CD8-positive, alpha-beta memory T cell (primary cell): ENCODE measurements around the gene PPHLN1. TPM values are rescaled to one million over a fixed set of nuclear protein-coding genes. Genes with fewer than 3 reads are reported as not detected.
"Not testable (repeated sequence)": the region's sequence is repeated elsewhere in the genome, so short reads cannot be mapped to it uniquely, and the experiment has no call there.

ENCODE experiments used
- CTCF ChIA-PET: fragments of 350-600 bp; sonication (Branson Sonifier 250); formaldehyde crosslinking; loops from one replicate; lab custom pipeline; 2021; ENCODE audit warnings: antibody characterized with exemption; lab: Charles Lee
- POLR2A ChIA-PET: fragments of 350-600 bp; sonication (Branson Sonifier 250); formaldehyde crosslinking; loops from one replicate; lab custom pipeline; 2021; ENCODE audit warnings: antibody characterized with exemption; lab: Charles Lee
- DNase-seq, 5 donors: peaks; one replicate each; pipeline versions ENCODE4 v3.0.0 to v3.0.0-alpha.2; 2020 to 2022; ENCODE audit warnings: mixed read lengths in 1 of 5
- H3K27ac ChIP-seq: one replicate; pipeline ENCODE4 v1.7.0; 2013; ENCODE audit warnings: low read depth, mild to moderate bottlenecking, low read length, moderate library complexity
- H3K27me3 ChIP-seq: 2 replicates; pipeline ENCODE4 v1.7.0; 2013; ENCODE audit warnings: low read length, mild to moderate bottlenecking; ENCODE audit not compliant: insufficient read depth, poor library complexity, severe bottlenecking
- H3K36me3 ChIP-seq: 2 replicates; pipeline ENCODE4 v1.7.0; 2013; ENCODE audit warnings: mild to moderate bottlenecking, low read length, moderate library complexity; ENCODE audit not compliant: insufficient read depth
- H3K4me1 ChIP-seq: 2 replicates; pipeline ENCODE4 v1.7.0; 2013; ENCODE audit warnings: mild to moderate bottlenecking, low read length, moderate library complexity; ENCODE audit not compliant: insufficient read depth
- H3K4me3 ChIP-seq: 2 replicates; pipeline ENCODE4 v1.7.0; 2013; ENCODE audit warnings: mild to moderate bottlenecking, low read length
- H3K9me3 ChIP-seq: 2 replicates; pipeline ENCODE4 v1.7.0; 2013; ENCODE audit warnings: mild to moderate bottlenecking, low read length
- H3K27ac Mint-ChIP-seq, 8 donors: one replicate each; pipeline ENCODE4 v1.8.0; 2020 to 2021; ENCODE audit warnings: mixed read lengths in 8 of 8, mild to moderate bottlenecking in 6 of 8, inconsistent platforms in 3 of 8, moderate library complexity in 3 of 8
- H3K27me3 Mint-ChIP-seq, 2 donors: one replicate each; pipeline ENCODE4 v1.8.0; 2020 to 2021; ENCODE audit warnings: mixed read lengths in 2 of 2, mild to moderate bottlenecking in 1 of 2, moderate library complexity in 1 of 2
- H3K36me3 Mint-ChIP-seq, 3 donors: one replicate each; pipeline ENCODE4 v1.8.0; 2020 to 2021; ENCODE audit warnings: mixed read lengths in 3 of 3, inconsistent platforms in 1 of 3, mild to moderate bottlenecking in 1 of 3
- H3K4me1 Mint-ChIP-seq, 3 donors: one replicate each; pipeline ENCODE4 v1.8.0; 2020 to 2021; ENCODE audit warnings: mixed read lengths in 3 of 3, inconsistent platforms in 1 of 3, mild to moderate bottlenecking in 1 of 3
- H3K4me3 Mint-ChIP-seq, 7 donors: one replicate each; pipeline ENCODE4 v1.8.0; 2020 to 2021; ENCODE audit warnings: mixed read lengths in 7 of 7, mild to moderate bottlenecking in 6 of 7, moderate library complexity in 4 of 7, inconsistent platforms in 2 of 7
- H3K9me3 Mint-ChIP-seq, 5 donors: one replicate each; pipeline ENCODE4 v1.8.0; 2020 to 2022; ENCODE audit warnings: mixed read lengths in 5 of 5, mild to moderate bottlenecking in 3 of 5, moderate library complexity in 2 of 5, inconsistent platforms in 1 of 5
- polyA plus RNA-seq: library from polyadenylated mRNA; unstranded; fragments of 300-500 nt; fragmentation: Illumina TruSeq; gene quantifications from one replicate; pipeline ENCODE4 v1.2.3, GENCODE V29; 2021
- total RNA-seq, 2 experiments: library from RNA; stranded (reverse); gene quantifications; one replicate each; pipeline ENCODE4 v1.2.3, GENCODE V29; 2021

The PPHLN1 gene
- total and polyA plus RNA-seq, 3 experiments from 2014 or later, result 75.8 to 151 (median 76.3) TPM

DNA sequence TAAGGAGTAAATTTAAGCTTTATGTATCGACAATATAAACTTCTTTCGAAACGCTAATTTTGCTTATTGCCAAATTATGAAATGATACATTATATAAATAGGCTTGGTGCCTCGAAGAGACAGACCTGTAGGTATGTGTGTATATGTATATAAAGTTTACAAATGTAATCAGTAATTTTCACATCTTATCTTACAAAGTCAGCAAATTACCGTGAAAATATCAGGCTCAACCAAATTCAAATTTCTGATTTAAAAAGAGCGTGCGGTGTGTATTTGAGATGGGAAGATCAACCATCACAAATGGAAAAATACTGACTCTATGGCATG, 678 bp upstream of the PPHLN1 start:
- H3K4me3 Mint-ChIP-seq, result peak overlapping the region; percentile 93 to 100 (median 98)
- H3K36me3 Mint-ChIP-seq, result peaks cover 4 to 53% (median 7%) of the 10 kb centered on the region in 3 donors
- H3K27ac ChIP-seq, result peak overlapping the region; percentile 88
- H3K36me3 ChIP-seq, result no peaks in the 10 kb centered on the region
- no peaks in the 10 kb centered on the region for H3K9me3 Mint-ChIP-seq
- ChIA-PET CTCF (no interaction called here), POLR2A (interaction anchor here (1.1 kb wide), 1 partner anchor 87 kb away, joined by 4 read pairs; no protein-coding TSS in a partner anchor)
- H3K4me1 ChIP-seq, result peaks cover 44% of the 10 kb centered on the region
- H3K27ac Mint-ChIP-seq, result peak overlapping the region; percentile 95 to 99 (median 98)
- H3K4me1 Mint-ChIP-seq, result peaks cover 44 to 54% (median 47%) of the 10 kb centered on the region in 3 donors
- no peaks in the 10 kb centered on the region for H3K27me3 ChIP-seq
- no peaks in the 10 kb centered on the region for H3K9me3 ChIP-seq
- no peak for DNase-seq
- H3K27me3 Mint-ChIP-seq, result no peaks in the 10 kb centered on the region
- H3K4me3 ChIP-seq, result peak overlapping the region; percentile 92

DNA sequence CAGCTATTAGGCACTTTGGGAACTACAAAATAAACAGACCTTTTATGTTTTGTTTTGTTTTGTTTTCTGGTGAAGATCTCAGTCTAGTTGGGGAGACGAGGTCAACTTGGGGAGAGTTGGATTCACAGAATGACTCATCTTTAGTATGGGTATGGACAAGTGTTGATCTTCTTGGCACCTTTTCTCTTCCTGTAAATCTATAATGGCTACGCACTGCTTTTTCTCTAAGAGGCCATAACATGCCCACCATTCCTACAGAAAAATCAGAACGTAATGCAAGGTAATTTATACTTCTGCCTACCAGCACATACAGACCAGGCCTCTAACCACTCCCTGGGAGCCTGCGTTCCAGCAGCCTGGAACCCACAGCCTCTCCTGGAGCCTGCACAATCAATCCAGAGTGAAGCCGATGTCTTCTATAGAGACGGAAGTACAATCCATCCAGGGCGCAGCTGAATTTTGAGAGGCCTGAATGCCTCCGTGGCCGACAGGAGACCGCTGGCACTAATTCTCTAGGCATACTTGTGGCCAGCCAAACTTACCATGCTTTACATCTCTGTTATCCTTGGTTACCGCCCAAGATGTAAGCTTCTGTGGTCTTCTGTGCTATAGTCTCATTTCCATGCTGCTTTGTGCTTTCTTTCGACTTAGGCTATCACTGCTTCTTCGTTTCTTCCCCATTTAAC, 717 bp downstream of the PPHLN1 start:
- Histone ChIP-seq H3K9me3 (no peaks in the 10 kb centered on the region), H3K4me1 (peaks cover 54% of the 10 kb centered on the region), H3K4me3 (peak overlapping the region; percentile 92), H3K27me3 (no peaks in the 10 kb centered on the region), H3K27ac (peak overlapping the region; percentile 88), H3K36me3 (no peaks in the 10 kb centered on the region)
- peak overlapping the region; percentile 93 to 100 (median 98) for H3K4me3 Mint-ChIP-seq
- H3K27ac Mint-ChIP-seq, result peak overlapping the region; percentile 95 to 99 (median 98)
- peaks cover 0 to 48% (median 2%) of the 10 kb centered on the region in 3 donors for H3K36me3 Mint-ChIP-seq
- H3K9me3 Mint-ChIP-seq, result no peaks in the 10 kb centered on the region
- DNase-seq, result peak in 3 of 5 donors; percentile 19 to 46 (median 31)
- POLR2A ChIA-PET, result interaction anchor here (0.8 to 1.1 kb wide), 2 partner anchors 88 to 173 kb away, joined by 3 to 4 read pairs; no protein-coding TSS in a partner anchor
- no peaks in the 10 kb centered on the region for H3K27me3 Mint-ChIP-seq
- H3K4me1 Mint-ChIP-seq, result peaks cover 58 to 68% (median 60%) of the 10 kb centered on the region in 3 donors
- CTCF ChIA-PET, result no interaction called here

DNA sequence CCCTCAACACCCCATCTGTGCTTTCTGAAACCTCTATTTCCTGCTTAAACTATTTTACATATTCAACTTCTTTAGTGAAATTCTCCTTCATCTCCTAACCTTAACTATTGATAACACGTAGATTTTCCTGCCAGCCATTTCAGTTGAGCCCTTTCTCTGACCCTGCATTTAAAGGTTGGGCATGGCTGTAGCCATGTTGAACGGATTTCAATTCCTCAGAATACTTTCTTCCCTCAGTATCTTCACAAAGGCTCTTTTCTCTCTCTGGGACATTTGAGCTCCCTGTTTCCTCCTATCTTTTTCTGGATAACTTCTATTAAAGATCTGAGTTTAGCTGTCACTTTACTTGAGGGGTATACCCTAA, 1.2 kb downstream of the PPHLN1 start:
- peaks cover 63 to 73% (median 65%) of the 10 kb centered on the region in 3 donors for H3K4me1 Mint-ChIP-seq
- peak overlapping the region; percentile 93 to 100 (median 98) for H3K4me3 Mint-ChIP-seq
- peaks cover 0 to 47% (median 0%) of the 10 kb centered on the region in 3 donors for H3K36me3 Mint-ChIP-seq
- H3K27ac Mint-ChIP-seq, result peak overlapping the region; percentile 95 to 99 (median 98)
- no peaks in the 10 kb centered on the region for H3K27me3 Mint-ChIP-seq
- DNase-seq, result no peak
- CTCF ChIA-PET, result no interaction called here
- Histone ChIP-seq H3K27me3 (no peaks in the 10 kb centered on the region), H3K9me3 (no peaks in the 10 kb centered on the region), H3K27ac (peak overlapping the region; percentile 88), H3K4me1 (peaks cover 59% of the 10 kb centered on the region), H3K4me3 (peak overlapping the region; percentile 92), H3K36me3 (no peaks in the 10 kb centered on the region)
- H3K9me3 Mint-ChIP-seq, result no peaks in the 10 kb centered on the region
- POLR2A ChIA-PET, result no interaction called here

DNA sequence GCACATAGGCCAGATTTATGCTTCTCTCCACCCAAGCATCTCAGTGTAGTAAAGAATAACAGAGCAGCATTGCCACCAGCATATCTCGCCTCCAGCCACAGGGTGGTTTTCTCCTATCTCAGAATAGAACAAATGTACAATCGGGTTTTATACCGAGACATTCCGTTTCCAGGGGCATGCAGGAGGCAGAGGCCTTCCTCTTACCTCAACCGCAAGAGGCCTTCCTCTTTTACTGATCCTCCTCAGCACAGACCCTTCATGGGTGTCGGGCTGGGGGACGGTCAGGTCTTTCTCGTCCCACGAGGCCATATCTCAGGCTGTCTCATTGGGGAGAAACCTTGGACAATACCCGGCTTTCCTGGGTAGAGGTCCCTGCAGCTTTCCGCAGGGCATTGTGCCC, 4.1 kb downstream of the PPHLN1 start:
- peak overlapping the region in 5 of 8 donors; percentile 9 to 59 (median 36) for H3K27ac Mint-ChIP-seq
- H3K4me1 ChIP-seq, result peaks cover 66% of the 10 kb centered on the region
- H3K27ac ChIP-seq, H3K36me3 ChIP-seq, DNase-seq, H3K27me3 Mint-ChIP-seq, CTCF ChIA-PET, POLR2A ChIA-PET, H3K9me3 ChIP-seq, H3K27me3 ChIP-seq, H3K4me3 ChIP-seq, H3K9me3 Mint-ChIP-seq: not testable (repeated sequence)
- H3K36me3 Mint-ChIP-seq, result peaks cover 0 to 50% (median 0%) of the 10 kb centered on the region in 3 donors
- H3K4me1 Mint-ChIP-seq, result peaks cover 76 to 89% (median 87%) of the 10 kb centered on the region in 3 donors
- peak overlapping the region in 5 of 7 donors; percentile 3 to 63 (median 13) for H3K4me3 Mint-ChIP-seq

DNA sequence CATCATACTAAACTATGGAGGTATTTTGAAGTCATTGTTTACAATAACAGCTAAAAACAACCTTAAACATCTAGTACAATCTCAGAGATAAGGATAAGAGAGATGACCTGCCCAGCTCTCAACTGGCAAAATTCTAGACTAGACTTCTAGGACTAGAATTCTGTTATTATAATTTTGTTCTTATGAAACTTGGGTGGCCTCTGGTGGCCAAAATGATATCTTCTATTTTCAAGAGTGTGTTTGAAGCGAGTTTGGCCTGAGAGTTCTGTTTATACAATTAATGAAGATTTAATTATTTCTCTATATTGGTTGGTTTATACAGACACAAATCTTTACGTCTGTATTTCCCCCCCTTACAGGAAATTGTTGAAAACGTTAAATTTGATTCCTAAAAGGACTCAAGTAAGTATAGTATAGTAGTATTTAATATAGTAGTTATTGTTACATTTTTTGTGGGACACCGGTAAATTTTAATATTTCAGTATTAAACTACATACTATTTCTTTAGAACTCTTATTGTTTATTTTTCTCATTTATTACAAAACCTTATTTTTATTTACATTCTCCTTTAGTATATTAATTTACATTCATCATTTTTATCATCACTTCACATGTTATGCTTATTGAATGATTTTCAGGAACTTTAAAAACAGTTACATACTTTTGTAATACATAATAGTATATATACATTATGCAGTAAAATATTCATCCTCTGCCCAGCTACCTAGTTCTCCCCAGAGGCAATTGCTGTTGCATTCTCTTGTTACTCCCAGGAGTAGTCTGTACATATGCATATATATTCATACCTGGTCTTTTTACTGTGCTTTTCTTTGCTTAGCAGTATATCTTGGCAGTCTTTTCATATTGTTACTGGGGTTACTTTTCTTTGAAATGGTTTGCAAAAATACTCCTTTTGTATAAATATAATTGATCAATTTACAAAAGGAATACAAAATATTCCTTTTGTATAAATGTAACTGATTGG, 6.6 kb downstream of the PPHLN1 start:
- Histone ChIP-seq H3K4me3 (no peak overlapping the region), H3K27me3 (no peaks in the 10 kb centered on the region), H3K4me1 (peaks cover 54% of the 10 kb centered on the region), H3K36me3 (peaks cover 6% of the 10 kb centered on the region), H3K9me3 (no peaks in the 10 kb centered on the region), H3K27ac (no peak overlapping the region)
- Mint-ChIP-seq H3K4me1 (peaks cover 63 to 80% (median 75%) of the 10 kb centered on the region in 3 donors), H3K27ac (peak overlapping the region in 4 of 8 donors; percentile 10 to 58 (median 36)), H3K36me3 (peaks cover 0 to 46% (median 3%) of the 10 kb centered on the region in 3 donors), H3K4me3 (no peak overlapping the region), H3K27me3 (no peaks in the 10 kb centered on the region), H3K9me3 (no peaks in the 10 kb centered on the region)
- ChIA-PET CTCF (interaction anchor here (0.7 to 1.9 kb wide), 12 partner anchors 9 to 1055 kb away, joined by 3 to 5 read pairs (median 3); partner anchors contain the start of gene GXYLT1), POLR2A (interaction anchor here (0.6 kb wide), 1 partner anchor 190 kb away, joined by 5 read pairs; no protein-coding TSS in a partner anchor)
- DNase-seq, result peak in 2 of 5 donors; percentile 27 to 30

DNA sequence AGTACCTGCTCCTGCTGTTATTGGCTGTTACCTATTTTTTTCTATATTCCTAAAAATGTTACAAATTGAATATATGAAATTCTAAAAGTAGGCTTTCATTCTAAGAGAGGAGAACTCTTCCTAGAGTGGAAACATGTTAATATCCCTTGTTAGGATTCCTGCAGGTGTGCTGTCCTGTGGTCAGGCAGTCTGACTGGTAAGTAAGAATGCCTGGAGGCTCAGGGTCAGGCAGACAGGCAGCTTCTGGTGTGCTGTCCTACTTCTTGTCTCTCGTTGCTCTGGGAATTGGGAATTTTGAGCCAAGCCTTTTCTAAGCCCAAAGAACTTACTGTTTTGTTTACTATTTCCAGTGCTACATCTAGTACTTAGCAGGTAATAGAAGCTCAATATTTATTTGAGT, 10.3 kb downstream of the PPHLN1 start:
- Histone ChIP-seq H3K36me3 (peaks cover 6% of the 10 kb centered on the region), H3K27ac (no peak overlapping the region), H3K27me3 (no peaks in the 10 kb centered on the region), H3K9me3 (no peaks in the 10 kb centered on the region), H3K4me3 (no peak overlapping the region), H3K4me1 (peaks cover 31% of the 10 kb centered on the region)
- Mint-ChIP-seq H3K36me3 (peaks cover 0 to 52% (median 12%) of the 10 kb centered on the region in 3 donors), H3K27ac (no peak overlapping the region), H3K9me3 (no peaks in the 10 kb centered on the region), H3K4me3 (no peak overlapping the region), H3K27me3 (no peaks in the 10 kb centered on the region), H3K4me1 (peaks cover 57 to 70% (median 65%) of the 10 kb centered on the region in 3 donors)
- ChIA-PET CTCF (no interaction called here), POLR2A (no interaction called here)
- no peak for DNase-seq

DNA sequence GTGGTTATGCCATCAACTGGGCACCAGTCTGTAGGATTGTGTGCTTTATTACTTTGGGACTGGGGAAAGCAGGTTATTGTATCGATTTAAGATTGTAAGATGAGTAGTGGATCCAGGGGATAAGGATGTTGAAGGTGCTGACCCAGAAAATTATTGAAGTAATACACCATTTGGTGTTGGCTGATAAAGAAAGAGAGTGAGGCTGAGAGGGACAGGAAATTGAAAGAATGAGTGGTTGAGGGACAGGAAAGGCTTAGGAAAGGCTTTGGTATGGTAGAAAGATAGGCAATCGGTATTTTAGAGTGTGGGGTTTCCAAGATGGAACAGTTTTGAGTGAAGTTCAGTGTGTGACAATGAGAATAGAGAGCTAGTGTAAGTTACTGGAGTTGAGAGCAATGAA, 12.3 kb downstream of the PPHLN1 start:
- no peak for DNase-seq
- peaks cover 26% of the 10 kb centered on the region for H3K4me1 ChIP-seq
- H3K9me3 Mint-ChIP-seq, result no peaks in the 10 kb centered on the region
- H3K27me3 Mint-ChIP-seq, result no peaks in the 10 kb centered on the region
- no peaks in the 10 kb centered on the region for H3K9me3 ChIP-seq
- CTCF ChIA-PET, result interaction anchor here (0.8 kb wide), 1 partner anchor 34 kb away, joined by 3 read pairs; no protein-coding TSS in a partner anchor
- no peak overlapping the region for H3K27ac ChIP-seq
- POLR2A ChIA-PET, result no interaction called here
- no peak overlapping the region for H3K4me3 ChIP-seq
- peaks cover 53 to 69% (median 63%) of the 10 kb centered on the region in 3 donors for H3K4me1 Mint-ChIP-seq
- H3K36me3 Mint-ChIP-seq, result peaks cover 0 to 63% (median 12%) of the 10 kb centered on the region in 3 donors
- peaks cover 10% of the 10 kb centered on the region for H3K36me3 ChIP-seq
- H3K27me3 ChIP-seq, result no peaks in the 10 kb centered on the region
- peak overlapping the region in 3 of 8 donors; percentile 1 to 74 (median 70) for H3K27ac Mint-ChIP-seq
- no peak overlapping the region for H3K4me3 Mint-ChIP-seq
